Measurements from ENCODE around the gene CORO7. TPM values are rescaled to one million over a fixed set of nuclear protein-coding genes. Genes with fewer than 3 reads are reported as not detected.
A peak's percentile ranks its signal among the peaks of the same experiment; 100 is the strongest.
"Not testable (repeated sequence)": the region's sequence is repeated elsewhere in the genome, so short reads cannot be mapped to it uniquely, and the experiment has no call there.

The CORO7 gene
- total RNA-seq, 1 experiment from 2014 or later: 42.1 TPM

GRCh38 chr16:4337540-4338088 is 78.8 kb downstream of the CORO7 start:
- Histone ChIP-seq H2AFZ (no peak overlapping the region), H3K27me3 (ENCODE audit: insufficient read depth, low read depth) (no peaks in the 10 kb centered on the region), H3K4me1 (replicated peaks; ENCODE audit: insufficient read depth) (no peaks in the 10 kb centered on the region), H3F3A (ENCODE audit: insufficient read depth, low read depth) (peaks cover 7% of the 10 kb centered on the region; the same call in 1 of the 2 replicates), H3K9me3 (ENCODE audit: insufficient read depth, low read depth) (no peaks in the 10 kb centered on the region), H3K79me2 (ENCODE audit: low read depth) (peaks cover 5% of the 10 kb centered on the region; the same call in 1 of the 2 replicates), H3K4me2 (no peak overlapping the region), H4K20me1 (ENCODE audit: insufficient read depth) (peaks cover 33% of the 10 kb centered on the region), H3K36me3 (ENCODE audit: low read depth) (no peaks in the 10 kb centered on the region), H3K27ac (no peak overlapping the region), H3K4me3 (no peak overlapping the region), H3K9me2 (ENCODE audit: insufficient read depth) (no peaks in the 10 kb centered on the region)
- no peak for DNase-seq
- BruUV-seq (replicated peaks): TSS peak; percentile 7
- no peak for TF ChIP-seq CTCF (conservative IDR thresholded peaks at IDR 0.05)
- no peak for TF ChIP-seq EZH2 (IDR thresholded peaks at IDR 0.05; ENCODE audit: low read depth)
- POLR2A ChIA-PET (ENCODE audit: unreplicated experiment): no interaction called here
- CTCF ChIA-PET: no interaction called here
- intact Hi-C loops (cut with micrococcal nuclease; ENCODE audit: unreplicated experiment): no loop called here

GRCh38 chr16:4336701-4337539 is 79.5 kb downstream of the CORO7 start:
- H3K36me3 ChIP-seq (ENCODE audit: low read depth): no peaks in the 10 kb centered on the region
- no peaks in the 10 kb centered on the region for H3K79me2 ChIP-seq (ENCODE audit: low read depth)
- peaks cover 7% of the 10 kb centered on the region; the same call in 1 of the 2 replicates for H3F3A ChIP-seq (ENCODE audit: insufficient read depth, low read depth)
- no peak for DNase-seq
- peaks cover 26% of the 10 kb centered on the region for H4K20me1 ChIP-seq (ENCODE audit: insufficient read depth)
- H3K27ac ChIP-seq: no peak overlapping the region
- ChIA-PET CTCF (no interaction called here), POLR2A (ENCODE audit: unreplicated experiment) (no interaction called here)
- no TSS peak for BruUV-seq (replicated peaks)
- no peaks in the 10 kb centered on the region for H3K9me3 ChIP-seq (ENCODE audit: insufficient read depth, low read depth)
- no peak overlapping the region for H3K4me2 ChIP-seq
- H3K27me3 ChIP-seq (ENCODE audit: insufficient read depth, low read depth): no peaks in the 10 kb centered on the region
- no peaks in the 10 kb centered on the region for H3K9me2 ChIP-seq (ENCODE audit: insufficient read depth)
- no peak overlapping the region for H3K4me3 ChIP-seq
- H3K4me1 ChIP-seq (replicated peaks; ENCODE audit: insufficient read depth): no peaks in the 10 kb centered on the region
- no peak for TF ChIP-seq EZH2 (IDR thresholded peaks at IDR 0.05; ENCODE audit: low read depth)
- TF ChIP-seq CTCF (conservative IDR thresholded peaks at IDR 0.05): no peak
- intact Hi-C loops (cut with micrococcal nuclease; ENCODE audit: unreplicated experiment): no loop called here
- no peak overlapping the region for H2AFZ ChIP-seq

GRCh38 chr16:4334724-4335495 is 81.5 kb downstream of the CORO7 start:
- no peaks in the 10 kb centered on the region for H3K9me2 ChIP-seq (ENCODE audit: insufficient read depth)
- DNase-seq: no peak
- no TSS peak for BruUV-seq (replicated peaks)
- H3K27ac ChIP-seq: no peak overlapping the region
- H3K79me2 ChIP-seq (ENCODE audit: low read depth): no peaks in the 10 kb centered on the region
- ChIA-PET CTCF (interaction anchor here (0.6 kb wide), 1 partner anchor 45 kb away, joined by 5 read pairs; no protein-coding TSS in a partner anchor), POLR2A (ENCODE audit: unreplicated experiment) (interaction anchor here (0.6 to 0.7 kb wide), 2 partner anchors 53 to 556 kb away, joined by 6 to 7 read pairs; no protein-coding TSS in a partner anchor)
- H2AFZ ChIP-seq: no peak overlapping the region
- no peak overlapping the region for H3K4me3 ChIP-seq
- H3K36me3 ChIP-seq (ENCODE audit: low read depth): no peaks in the 10 kb centered on the region
- TF ChIP-seq CTCF (conservative IDR thresholded peaks at IDR 0.05) (no peak), EZH2 (IDR thresholded peaks at IDR 0.05; ENCODE audit: low read depth) (no peak)
- H3K27me3 ChIP-seq (ENCODE audit: insufficient read depth, low read depth): no peaks in the 10 kb centered on the region
- no peaks in the 10 kb centered on the region for H3K4me1 ChIP-seq (replicated peaks; ENCODE audit: insufficient read depth)
- H3K4me2 ChIP-seq: no peak overlapping the region
- peaks cover 9% of the 10 kb centered on the region; the same call in 1 of the 2 replicates for H3F3A ChIP-seq (ENCODE audit: insufficient read depth, low read depth)
- peaks cover 30% of the 10 kb centered on the region for H4K20me1 ChIP-seq (ENCODE audit: insufficient read depth)
- intact Hi-C loops (cut with micrococcal nuclease; ENCODE audit: unreplicated experiment): no loop called here
- H3K9me3 ChIP-seq (ENCODE audit: insufficient read depth, low read depth): no peaks in the 10 kb centered on the region

- intact Hi-C loops (cut with micrococcal nuclease; ENCODE audit: unreplicated experiment); H3K9me2 ChIP-seq (ENCODE audit: insufficient read depth); H3K79me2 ChIP-seq (ENCODE audit: low read depth); H3K9me3 ChIP-seq (ENCODE audit: insufficient read depth, low read depth); H2AFZ ChIP-seq; H3K4me1 ChIP-seq (replicated peaks; ENCODE audit: insufficient read depth); H3K4me2 ChIP-seq; DNase-seq; H3K4me3 ChIP-seq; BruUV-seq (replicated peaks); H3K27me3 ChIP-seq (ENCODE audit: insufficient read depth, low read depth); CTCF ChIA-PET; H3K27ac ChIP-seq; H3K36me3 ChIP-seq (ENCODE audit: low read depth): not testable (repeated sequence)
- Histone ChIP-seq H4K20me1 (ENCODE audit: insufficient read depth) (peaks cover 24% of the 10 kb centered on the region), H3F3A (ENCODE audit: insufficient read depth, low read depth) (peaks cover 14% of the 10 kb centered on the region; the same call in 1 of the 2 replicates)
- POLR2A ChIA-PET (ENCODE audit: unreplicated experiment): interaction anchor here (0.7 kb wide), 1 partner anchor 54 kb away, joined by 6 read pairs; no protein-coding TSS in a partner anchor
Observed at GRCh38 chr16:4333714-4334113, 82.7 kb downstream of the CORO7 start.

Data from PC-9 (cell line).